KOPT-K1 (cell line): ENCODE data around the gene KCTD5.
A peak's percentile ranks its signal among the peaks of the same experiment; 100 is the strongest.
"Not testable (repeated sequence)": the region's sequence is repeated elsewhere in the genome, so short reads cannot be mapped to it uniquely, and the experiment has no call there.

Experiments used
- H3K27ac ChIP-seq: fragments of 200-600 bp; sonication (generic); 2 replicates; pipeline ENCODE4 v1.5.1; 2016; ENCODE audit warnings: antibody characterized with exemption, mild to moderate bottlenecking, low read depth, low read length; ENCODE audit not compliant: poor library complexity, severe bottlenecking
- H3K36me3 ChIP-seq: fragments of 200-600 bp; sonication (generic); 2 replicates; pipeline ENCODE4 v1.5.1; 2017; ENCODE audit warnings: antibody characterized with exemption, mild to moderate bottlenecking, low read length, moderate library complexity; ENCODE audit not compliant: insufficient read depth
- H3K9me3 ChIP-seq: fragments of 200-600 bp; sonication (generic); 2 replicates; pipeline ENCODE4 v1.5.1; 2017; ENCODE audit warnings: antibody characterized with exemption, low read length, mild to moderate bottlenecking; ENCODE audit not compliant: insufficient read depth, poor library complexity, severe bottlenecking

The KCTD5 gene

DNA sequence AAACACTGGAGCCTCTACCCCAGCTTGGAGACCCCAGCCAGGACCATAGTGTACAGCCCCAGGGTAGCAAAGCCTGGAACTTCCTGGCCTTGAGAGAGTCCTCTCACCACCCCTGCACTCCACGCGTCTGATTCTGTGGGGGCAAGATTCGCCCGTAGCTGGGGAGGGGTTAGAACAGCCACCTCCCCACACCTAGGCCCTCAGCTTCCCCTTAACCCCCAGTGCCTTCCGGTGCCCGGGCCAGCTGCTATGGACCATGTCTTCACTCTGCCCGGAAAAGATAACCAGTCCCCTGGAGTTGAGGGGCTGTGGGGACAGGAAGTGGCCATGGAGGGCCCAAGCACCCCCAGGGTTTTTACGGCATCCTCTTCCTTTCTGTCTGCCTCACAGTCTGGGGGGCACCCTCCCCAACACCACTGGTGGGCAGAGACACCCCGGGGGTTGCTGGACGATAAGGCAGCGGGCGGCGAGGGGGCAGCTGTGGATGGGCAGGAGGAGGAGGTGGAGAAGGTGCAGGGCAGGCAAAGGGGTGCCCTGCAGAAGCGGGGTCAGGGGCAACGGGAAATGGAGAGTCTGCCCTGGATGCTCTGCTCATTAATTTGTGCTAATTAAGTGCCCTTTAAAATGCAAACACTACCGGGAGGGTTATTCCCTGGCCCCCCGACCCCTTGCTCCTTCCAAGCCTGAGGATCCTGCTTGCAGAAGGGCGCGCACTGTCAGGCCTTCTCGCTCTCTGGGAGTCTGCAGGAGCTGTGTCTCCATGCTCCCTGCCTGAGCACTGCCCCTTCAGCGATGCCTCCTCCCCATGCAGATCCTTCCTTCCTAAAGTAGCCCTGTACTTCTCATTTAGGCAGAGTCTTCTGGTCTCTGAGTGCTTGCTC lies 35.3 kb downstream of the KCTD5 start:
- H3K36me3 ChIP-seq, result no peaks in the 10 kb centered on the region
- H3K9me3 ChIP-seq, result no peaks in the 10 kb centered on the region
- no peak overlapping the region for H3K27ac ChIP-seq

DNA sequence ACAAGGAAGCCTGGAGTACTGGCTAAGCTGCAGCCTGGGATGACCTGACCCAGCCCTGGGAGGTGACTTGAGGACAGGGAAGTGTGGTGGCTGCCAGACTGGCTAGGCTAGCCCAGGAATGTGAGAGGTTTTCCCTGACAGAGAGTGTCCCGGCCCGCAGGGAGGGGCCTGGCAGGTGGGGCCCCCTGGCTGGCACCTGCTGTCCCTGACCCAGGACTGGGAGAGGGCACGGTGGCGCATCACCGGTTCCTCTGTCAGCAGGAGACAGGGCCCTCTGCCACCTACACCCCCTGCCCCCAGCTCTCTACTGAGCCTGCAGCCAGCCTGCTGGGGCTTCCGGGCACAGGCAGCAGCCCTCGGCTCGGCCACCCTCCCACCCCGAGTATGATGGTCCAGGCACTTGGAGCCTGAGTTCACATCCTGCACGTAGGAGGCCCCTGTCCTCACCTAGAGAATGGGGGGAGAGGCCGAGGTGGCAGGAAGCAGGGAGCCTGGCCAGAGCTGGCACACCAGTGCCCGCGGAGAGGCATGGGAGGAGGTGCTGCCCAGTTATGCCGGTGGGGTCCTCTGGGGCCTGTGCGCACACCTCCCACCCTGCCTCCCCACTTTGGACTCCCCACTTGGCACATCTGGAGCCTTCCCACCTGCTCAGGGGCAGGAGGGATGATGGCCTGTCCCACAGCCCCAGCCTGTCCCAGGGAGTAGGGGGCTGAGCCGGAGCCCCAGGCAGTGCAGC lies 37.2 kb downstream of the KCTD5 start:
- Histone ChIP-seq H3K36me3 (no peaks in the 10 kb centered on the region), H3K27ac (no peak overlapping the region), H3K9me3 (no peaks in the 10 kb centered on the region)

DNA sequence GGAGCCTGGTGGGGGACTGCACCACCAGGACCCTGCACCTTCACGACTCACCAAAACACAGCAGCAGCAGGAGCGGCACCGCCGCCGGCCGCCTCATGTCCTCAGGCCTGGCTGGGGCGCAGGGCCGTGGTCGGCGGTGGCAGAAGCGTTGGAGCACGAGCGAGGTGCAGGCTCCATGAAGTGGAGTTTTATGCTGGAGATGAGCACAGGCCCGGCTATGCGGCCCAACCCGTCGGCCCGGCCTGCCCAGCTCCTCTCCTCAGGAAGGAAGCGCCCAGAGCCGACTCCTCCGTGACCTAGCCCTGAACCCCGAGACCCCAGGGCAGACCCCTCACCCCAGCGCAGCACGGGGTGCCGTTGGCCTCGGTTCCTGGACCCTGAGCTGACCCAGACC lies 37.7 kb downstream of the KCTD5 start, which contains the start of gene PRSS27:
TSS of gene PRSS27 (minus strand) at position 161 of the 394 bp plus-strand sequence. CDS start at position 97, 64 bp downstream.
- Histone ChIP-seq H3K27ac (peak within 1 kb of the TSS; percentile 52), H3K36me3 (no peaks in the 10 kb centered on the region), H3K9me3 (no peaks in the 10 kb centered on the region)

GRCh38 chr16:2720719-2721633 lies 38.7 kb downstream of the KCTD5 start:
- H3K9me3 ChIP-seq, result no peaks in the 10 kb centered on the region
- no peaks in the 10 kb centered on the region for H3K36me3 ChIP-seq
- peak overlapping the region; percentile 52 for H3K27ac ChIP-seq

DNA sequence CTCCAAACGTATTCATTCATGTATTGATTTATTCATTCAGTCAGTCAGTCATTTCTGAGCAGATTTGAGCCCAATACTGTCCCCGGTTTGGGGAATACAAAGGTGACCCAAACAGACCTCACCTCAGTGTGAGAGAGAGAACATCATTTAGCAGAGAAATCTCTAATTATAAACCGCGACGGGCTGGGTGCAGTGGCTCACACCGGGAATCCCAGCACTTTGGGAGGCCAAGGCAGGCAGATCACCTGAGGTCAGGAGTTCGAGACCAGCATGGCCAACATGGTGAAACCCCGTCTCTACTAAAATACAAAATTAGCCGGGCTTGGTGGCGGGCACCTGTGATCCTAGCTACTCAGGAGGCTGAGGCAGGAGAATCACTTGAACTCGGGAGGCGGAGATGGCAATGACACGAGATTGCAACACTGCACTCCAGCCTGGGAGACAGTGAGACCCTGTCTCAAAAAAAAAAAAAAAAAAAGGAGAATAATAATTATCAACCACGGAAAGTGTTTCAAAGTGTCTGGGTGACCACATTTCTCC lies 39.4 kb downstream of the KCTD5 start:
- H3K9me3 ChIP-seq, H3K36me3 ChIP-seq: not testable (repeated sequence)
- H3K27ac ChIP-seq, result peak overlapping the region; percentile 52

- Histone ChIP-seq H3K36me3 (no peaks in the 10 kb centered on the region), H3K9me3 (no peaks in the 10 kb centered on the region)
These were observed 41.9 kb downstream of the KCTD5 start for GRCh38 chr16:2724088-2724676.

GRCh38 chr16:2724816-2725348 lies 42.6 kb downstream of the KCTD5 start:
- no peaks in the 10 kb centered on the region for H3K36me3 ChIP-seq
- no peaks in the 10 kb centered on the region for H3K9me3 ChIP-seq
- no peak overlapping the region for H3K27ac ChIP-seq

More at GRCh38 chr16:2724088-2724676, 41.9 kb downstream of the KCTD5 start:
- no peak overlapping the region for H3K27ac ChIP-seq

GRCh38 chr16:2726923-2727322 lies 44.6 kb downstream of the KCTD5 start:
- Histone ChIP-seq H3K9me3 (no peaks in the 10 kb centered on the region), H3K36me3 (no peaks in the 10 kb centered on the region), H3K27ac (no peak overlapping the region)

DNA sequence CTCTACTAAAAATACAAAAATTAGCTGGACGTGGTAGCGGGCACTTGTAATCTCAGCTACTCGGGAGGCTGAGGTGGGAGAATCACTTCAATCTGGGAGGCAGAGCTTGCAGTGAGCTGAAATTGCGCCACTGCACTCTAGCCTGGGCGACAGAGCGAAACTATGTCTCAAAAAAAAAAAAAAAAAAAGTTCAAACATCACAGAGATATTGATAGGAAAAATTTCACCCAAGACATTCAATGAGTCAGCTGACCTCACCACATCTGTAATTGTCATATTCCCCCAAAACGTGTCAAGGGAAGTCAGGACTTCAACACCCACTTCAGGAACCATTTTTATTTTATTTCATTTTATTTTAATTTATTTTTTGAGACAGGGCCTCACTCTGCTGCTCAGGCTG lies 45.7 kb downstream of the KCTD5 start:
- H3K9me3 ChIP-seq, result no peaks in the 10 kb centered on the region
- H3K27ac ChIP-seq, result no peak overlapping the region
- H3K36me3 ChIP-seq, result no peaks in the 10 kb centered on the region

- no peaks in the 10 kb centered on the region for H3K36me3 ChIP-seq
- H3K9me3 ChIP-seq, result no peaks in the 10 kb centered on the region
- no peak overlapping the region for H3K27ac ChIP-seq
These were observed 52.7 kb downstream of the KCTD5 start for GRCh38 chr16:2734844-2735515.

GRCh38 chr16:2736476-2737237 lies 54.3 kb downstream of the KCTD5 start:
- Histone ChIP-seq H3K9me3 (no peaks in the 10 kb centered on the region), H3K36me3 (no peaks in the 10 kb centered on the region), H3K27ac (no peak overlapping the region)

- no peak overlapping the region for H3K27ac ChIP-seq
- no peaks in the 10 kb centered on the region for H3K9me3 ChIP-seq
- no peaks in the 10 kb centered on the region for H3K36me3 ChIP-seq
These were observed 54.9 kb downstream of the KCTD5 start for GRCh38 chr16:2737238-2737605.

- no peaks in the 10 kb centered on the region for H3K9me3 ChIP-seq
- no peaks in the 10 kb centered on the region for H3K36me3 ChIP-seq
- no peak overlapping the region for H3K27ac ChIP-seq
These were observed 55.6 kb downstream of the KCTD5 start for GRCh38 chr16:2737895-2738418.
